ENCODE results near the gene SOWAHA. TPM values are rescaled to one million over a fixed set of nuclear protein-coding genes. Genes with fewer than 3 reads are reported as not detected.
"Not testable (repeated sequence)": the region's sequence is repeated elsewhere in the genome, so short reads cannot be mapped to it uniquely, and the experiment has no call there.

SOWAHA gene
- total RNA-seq, 2 experiments from 2014 or later, result not detected

GRCh38 chr5:132782101-132782500 is 31.0 kb upstream of the SOWAHA start:
- peaks cover 2% of the 10 kb centered on the region for H3K36me3 Mint-ChIP-seq
- H3K9me3 Mint-ChIP-seq, result no peaks in the 10 kb centered on the region
- peaks cover 39% of the 10 kb centered on the region for H3K4me1 Mint-ChIP-seq
- H3K27ac Mint-ChIP-seq, result no peak overlapping the region
- peaks cover 45% of the 10 kb centered on the region for H3K27me3 Mint-ChIP-seq
- POLR2A ChIA-PET, result interaction anchor here (0.6 kb wide), 1 partner anchor 9 kb away, joined by 3 read pairs; no protein-coding TSS in a partner anchor
- H3K4me3 Mint-ChIP-seq, result no peak overlapping the region
- ATAC-seq (ENCODE audit: low read depth) (no peak), DNase-seq (no peak)

- no peaks in the 10 kb centered on the region for H3K9me3 Mint-ChIP-seq
Measured at GRCh38 chr5:132785365-132785764, 27.7 kb upstream of the SOWAHA start.

DNA sequence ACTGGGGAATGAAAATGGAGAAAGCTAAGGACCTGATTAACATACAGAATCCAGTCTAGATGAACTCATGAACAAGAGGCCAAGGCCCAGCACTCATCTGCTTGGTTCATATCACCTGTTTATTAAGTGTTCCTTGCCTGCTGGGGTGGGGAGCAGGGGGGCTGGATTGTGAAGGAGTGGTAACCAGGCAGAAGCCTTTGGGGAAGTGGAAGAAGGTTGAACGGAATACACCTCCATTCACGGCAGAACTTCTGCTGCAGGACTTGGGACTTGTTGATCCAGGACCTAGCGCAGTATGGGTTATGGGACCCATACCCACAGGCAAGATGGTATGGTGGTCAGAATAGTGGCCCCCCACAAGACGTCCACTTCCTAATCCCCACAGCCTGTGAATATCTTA is 27.2 kb upstream of the SOWAHA start:
- H3K4me3 Mint-ChIP-seq, result no peak overlapping the region
- peaks cover 40% of the 10 kb centered on the region for H3K27me3 Mint-ChIP-seq
- no peaks in the 10 kb centered on the region for H3K36me3 Mint-ChIP-seq
- POLR2A ChIA-PET, result no interaction called here
- no peak overlapping the region for H3K27ac Mint-ChIP-seq
- no peaks in the 10 kb centered on the region for H3K9me3 Mint-ChIP-seq
- peaks cover 17% of the 10 kb centered on the region for H3K4me1 Mint-ChIP-seq
- no peak for ATAC-seq (ENCODE audit: low read depth)
- DNase-seq, result no peak

More at GRCh38 chr5:132785365-132785764, 27.7 kb upstream of the SOWAHA start:
- DNase-seq (no peak), ATAC-seq (ENCODE audit: low read depth) (no peak)
- POLR2A ChIA-PET, result no interaction called here
- H3K36me3 Mint-ChIP-seq, result no peaks in the 10 kb centered on the region
- H3K4me3 Mint-ChIP-seq, result no peak overlapping the region
- H3K27ac Mint-ChIP-seq, result no peak overlapping the region
- H3K4me1 Mint-ChIP-seq, result peaks cover 20% of the 10 kb centered on the region
- H3K27me3 Mint-ChIP-seq, result peaks cover 38% of the 10 kb centered on the region

DNA sequence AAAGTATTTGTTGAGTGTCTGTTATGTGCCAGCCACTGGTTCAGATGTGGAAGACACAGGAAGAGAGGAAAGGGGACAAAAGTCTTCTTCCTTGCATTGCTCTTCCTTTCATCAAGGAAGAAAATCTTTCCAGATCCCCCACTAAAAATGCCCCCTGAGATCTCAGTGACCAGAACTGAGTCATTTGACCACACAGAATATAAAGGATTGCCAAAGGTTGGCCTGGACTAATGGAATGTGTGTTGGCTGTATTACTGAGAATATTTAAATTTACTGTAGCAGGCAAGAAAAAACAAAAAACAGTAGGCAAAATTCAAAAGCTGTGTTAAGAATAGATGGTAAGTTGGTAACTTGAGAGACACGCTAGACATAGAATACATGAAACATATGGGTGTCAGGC is 26.0 kb upstream of the SOWAHA start:
- no peak for ATAC-seq (ENCODE audit: low read depth)
- Mint-ChIP-seq H3K27me3 (peaks cover 28% of the 10 kb centered on the region), H3K9me3 (no peaks in the 10 kb centered on the region)

GRCh38 chr5:132788508-132788907 is 24.6 kb upstream of the SOWAHA start:
- H3K27ac Mint-ChIP-seq, result no peak overlapping the region
- ATAC-seq (ENCODE audit: low read depth), result no peak
- POLR2A ChIA-PET, result no interaction called here

More for the DNA sequence above, 26.0 kb upstream of the SOWAHA start:
- no peak for DNase-seq
- peaks cover 6% of the 10 kb centered on the region for H3K4me1 Mint-ChIP-seq
- POLR2A ChIA-PET, result interaction anchor here (0.8 kb wide), 1 partner anchor 10 kb away, joined by 3 read pairs; the partner anchor contains the start of gene SEPTIN8
- H3K36me3 Mint-ChIP-seq, result no peaks in the 10 kb centered on the region
- H3K4me3 Mint-ChIP-seq, result no peak overlapping the region
- no peak overlapping the region for H3K27ac Mint-ChIP-seq

DNA sequence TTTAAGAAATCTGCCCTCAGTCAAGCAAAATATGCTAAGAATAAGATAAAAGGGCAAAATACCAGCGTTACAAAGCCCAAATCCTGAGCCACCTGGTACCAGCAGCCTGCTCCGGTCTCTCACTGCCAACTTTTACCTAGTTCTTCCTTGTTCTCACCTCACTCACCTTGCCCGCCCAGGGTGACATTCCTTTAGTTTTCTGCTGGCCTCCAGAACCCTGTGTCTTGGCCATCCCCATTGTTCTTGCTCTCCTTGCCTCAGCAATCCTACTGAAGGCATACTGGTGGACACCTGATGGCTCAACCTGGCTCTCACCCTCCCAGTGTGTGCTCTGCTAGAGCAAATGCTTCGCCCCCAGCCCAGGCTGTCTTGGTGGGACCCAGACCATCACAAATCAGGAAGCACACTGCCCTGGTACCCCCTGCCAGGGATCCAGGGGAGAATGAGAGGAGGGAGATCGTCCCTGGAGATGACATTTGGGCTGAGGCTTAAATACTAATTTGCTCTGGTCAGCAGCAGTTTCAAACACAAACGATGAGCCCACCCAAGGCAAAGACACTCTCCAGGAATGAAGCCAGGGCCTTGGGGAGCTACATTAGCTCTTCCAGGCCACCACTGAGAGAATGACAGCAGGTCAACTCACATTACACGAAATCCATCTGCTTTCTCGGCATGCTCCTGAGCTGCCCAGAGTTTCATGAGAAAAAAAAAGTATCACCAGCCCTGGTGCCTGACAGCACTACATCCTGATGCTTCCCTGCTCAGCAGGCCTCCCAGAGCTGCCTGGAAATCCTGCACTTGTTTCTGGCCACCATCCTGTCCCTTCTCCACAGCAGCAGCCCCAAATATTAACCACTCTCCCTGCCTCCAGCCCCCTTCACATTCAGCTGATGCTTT is 23.9 kb upstream of the SOWAHA start:
- H3K27ac Mint-ChIP-seq, result no peak overlapping the region
- peaks cover 5% of the 10 kb centered on the region for H3K4me1 Mint-ChIP-seq

More at GRCh38 chr5:132788508-132788907, 24.6 kb upstream of the SOWAHA start:
- Mint-ChIP-seq H3K36me3 (no peaks in the 10 kb centered on the region), H3K4me1 (peaks cover 5% of the 10 kb centered on the region), H3K4me3 (no peak overlapping the region), H3K9me3 (no peaks in the 10 kb centered on the region), H3K27me3 (peaks cover 24% of the 10 kb centered on the region)
- no peak for DNase-seq

DNA sequence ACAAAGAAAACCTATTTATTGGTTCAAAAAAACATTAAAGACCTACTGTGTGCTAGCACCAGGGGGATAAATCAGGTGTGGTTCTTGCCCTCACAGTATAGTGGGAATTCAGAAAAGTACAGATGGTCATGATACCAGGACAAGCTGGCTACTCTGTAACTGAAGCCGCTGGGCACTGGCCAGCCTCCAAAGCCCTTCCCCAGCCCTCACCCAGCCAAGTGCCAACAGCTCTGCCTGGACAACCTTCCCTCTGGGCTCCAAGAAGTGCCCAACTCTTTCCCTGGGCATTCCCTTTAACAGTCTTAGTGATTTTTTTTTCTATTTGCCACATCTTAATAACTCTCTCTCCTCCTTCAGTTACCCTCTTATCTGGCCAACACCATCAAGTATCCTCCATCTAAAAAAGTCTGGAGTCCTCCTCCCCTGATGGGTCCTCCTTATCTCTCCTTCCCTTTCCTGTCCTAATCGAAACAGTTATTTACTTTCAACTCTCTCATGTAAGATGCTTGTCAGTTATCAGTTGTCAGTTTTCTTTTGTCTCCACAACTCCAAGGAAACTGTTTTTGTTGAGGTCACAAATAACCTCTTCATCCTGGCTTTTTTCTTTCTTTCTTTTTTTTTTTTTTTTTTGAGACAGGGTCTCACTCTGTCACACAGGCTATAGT is 22.8 kb upstream of the SOWAHA start:
- peaks cover 18% of the 10 kb centered on the region for H3K27me3 Mint-ChIP-seq
- H3K36me3 Mint-ChIP-seq, result no peaks in the 10 kb centered on the region
- peak overlapping the region; percentile 52 for H3K27ac Mint-ChIP-seq
- DNase-seq, result no peak
- no peaks in the 10 kb centered on the region for H3K9me3 Mint-ChIP-seq
- POLR2A ChIA-PET, result interaction anchor here (1.0 kb wide), 1 partner anchor 8 kb away, joined by 3 read pairs; no protein-coding TSS in a partner anchor
- peaks cover 5% of the 10 kb centered on the region for H3K4me1 Mint-ChIP-seq
- no peak overlapping the region for H3K4me3 Mint-ChIP-seq
- no peak for ATAC-seq (ENCODE audit: low read depth)

More for the DNA sequence above, 23.9 kb upstream of the SOWAHA start:
- Mint-ChIP-seq H3K4me3 (no peak overlapping the region), H3K27me3 (peaks cover 23% of the 10 kb centered on the region), H3K9me3 (no peaks in the 10 kb centered on the region), H3K36me3 (no peaks in the 10 kb centered on the region)
- DNase-seq (no peak), ATAC-seq (ENCODE audit: low read depth) (no peak)
- POLR2A ChIA-PET, result no interaction called here

DNA sequence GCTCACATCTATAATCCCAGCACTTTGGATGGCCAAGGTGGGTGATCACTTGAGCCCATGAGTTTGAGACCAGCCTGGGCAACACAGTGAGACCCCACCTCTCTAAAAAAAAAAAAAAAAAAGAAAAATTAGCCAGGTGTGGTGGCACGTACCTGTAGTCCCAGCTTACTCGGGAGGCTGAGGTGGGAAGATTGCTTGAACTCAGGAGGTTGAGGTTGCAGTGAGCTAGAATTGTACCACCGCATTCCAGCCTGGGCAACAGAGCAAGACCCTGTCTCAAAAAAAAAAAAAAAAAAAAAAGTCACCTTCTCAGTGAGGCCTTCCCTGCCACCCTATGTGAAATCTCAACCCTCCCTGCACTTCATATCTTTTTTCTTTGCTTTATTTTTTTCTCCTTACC is 22.1 kb upstream of the SOWAHA start:
- Mint-ChIP-seq H3K36me3 (no peaks in the 10 kb centered on the region), H3K27me3 (peaks cover 19% of the 10 kb centered on the region), H3K4me1 (peaks cover 5% of the 10 kb centered on the region), H3K4me3 (no peak overlapping the region), H3K27ac (no peak overlapping the region), H3K9me3 (no peaks in the 10 kb centered on the region)
- POLR2A ChIA-PET, result interaction anchor here (1.0 kb wide), 1 partner anchor 9 kb away, joined by 3 read pairs; no protein-coding TSS in a partner anchor
- ATAC-seq (ENCODE audit: low read depth) (no peak), DNase-seq (no peak)

GRCh38 chr5:132797651-132798050 is 15.5 kb upstream of the SOWAHA start:
- Mint-ChIP-seq H3K4me3 (no peak overlapping the region), H3K9me3 (no peaks in the 10 kb centered on the region), H3K27me3 (peaks cover 39% of the 10 kb centered on the region), H3K27ac (no peak overlapping the region), H3K4me1 (peaks cover 9% of the 10 kb centered on the region), H3K36me3 (no peaks in the 10 kb centered on the region)
- DNase-seq, result no peak
- POLR2A ChIA-PET, result no interaction called here
- ATAC-seq (ENCODE audit: low read depth), result no peak

DNA sequence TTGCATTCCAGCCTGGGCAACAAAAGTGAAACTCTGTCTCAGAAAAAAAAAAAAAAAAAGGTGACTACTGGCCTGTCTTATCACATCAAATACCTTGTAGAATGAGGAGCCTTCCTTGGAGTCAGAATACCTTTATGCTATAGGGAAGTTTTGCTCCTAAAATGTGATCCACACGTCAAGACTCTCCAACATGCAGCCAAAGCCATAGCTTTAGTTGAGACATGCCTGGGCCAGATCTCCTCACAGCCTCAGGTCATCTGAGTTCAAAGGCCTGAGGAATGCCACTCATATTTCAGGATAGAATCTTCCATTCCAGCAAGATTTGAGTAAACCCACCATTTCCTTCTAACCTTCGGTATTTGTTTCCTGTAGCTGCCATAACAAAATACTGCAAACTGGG is 13.7 kb upstream of the SOWAHA start:
- H3K27me3 Mint-ChIP-seq, result peaks cover 53% of the 10 kb centered on the region
- H3K36me3 Mint-ChIP-seq, result no peaks in the 10 kb centered on the region
- no peaks in the 10 kb centered on the region for H3K9me3 Mint-ChIP-seq
- H3K27ac Mint-ChIP-seq, result no peak overlapping the region
- H3K4me3 Mint-ChIP-seq, result no peak overlapping the region
- peaks cover 7% of the 10 kb centered on the region for H3K4me1 Mint-ChIP-seq
- ATAC-seq (ENCODE audit: low read depth) (no peak), DNase-seq (no peak)
- POLR2A ChIA-PET, result no interaction called here

DNA sequence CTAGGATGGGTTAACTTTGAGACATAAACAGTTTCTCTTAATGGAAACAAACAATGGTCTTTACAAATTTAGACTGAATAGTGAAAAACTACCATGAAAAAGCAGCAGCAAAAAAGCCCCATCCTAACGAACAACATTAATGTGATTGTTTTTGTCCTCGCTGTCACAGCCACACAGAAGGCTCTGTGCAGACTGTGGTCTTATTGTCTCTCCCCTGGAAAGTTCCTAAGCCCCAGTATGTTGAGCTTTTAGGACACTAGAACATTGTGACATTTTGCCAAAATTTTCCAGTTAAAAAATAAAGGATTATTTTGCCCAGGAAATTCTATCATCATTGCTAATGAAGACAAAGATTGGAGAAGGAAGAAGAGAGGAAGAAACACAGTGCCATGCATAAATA is 12.6 kb upstream of the SOWAHA start:
- peaks cover 55% of the 10 kb centered on the region for H3K27me3 Mint-ChIP-seq

GRCh38 chr5:132802044-132802684 is 10.9 kb upstream of the SOWAHA start:
- H3K4me3 Mint-ChIP-seq, result no peak overlapping the region
- no peaks in the 10 kb centered on the region for H3K36me3 Mint-ChIP-seq
- H3K9me3 Mint-ChIP-seq, result no peaks in the 10 kb centered on the region
- ATAC-seq (ENCODE audit: low read depth), result peak; percentile 33
- POLR2A ChIA-PET, result no interaction called here
- peaks cover 9% of the 10 kb centered on the region for H3K4me1 Mint-ChIP-seq
- H3K27ac Mint-ChIP-seq, result no peak overlapping the region
- peak; percentile 11 for DNase-seq
- peaks cover 51% of the 10 kb centered on the region for H3K27me3 Mint-ChIP-seq

More for the DNA sequence above, 12.6 kb upstream of the SOWAHA start:
- Mint-ChIP-seq H3K36me3 (no peaks in the 10 kb centered on the region), H3K4me3 (no peak overlapping the region), H3K27ac (no peak overlapping the region), H3K9me3 (no peaks in the 10 kb centered on the region), H3K4me1 (peaks cover 7% of the 10 kb centered on the region)
- ATAC-seq (ENCODE audit: low read depth), result no peak
- no peak for DNase-seq
- POLR2A ChIA-PET, result no interaction called here

GRCh38 chr5:132802685-132803066 is 10.4 kb upstream of the SOWAHA start:
- H3K4me3 Mint-ChIP-seq; POLR2A ChIA-PET; H3K27ac Mint-ChIP-seq; H3K36me3 Mint-ChIP-seq; H3K9me3 Mint-ChIP-seq; DNase-seq; ATAC-seq (ENCODE audit: low read depth): not testable (repeated sequence)
- H3K4me1 Mint-ChIP-seq, result peaks cover 12% of the 10 kb centered on the region
- peaks cover 53% of the 10 kb centered on the region for H3K27me3 Mint-ChIP-seq

Measured in activated naive CD8-positive, alpha-beta T cell treated with anti-CD3 and anti-CD28 coated beads, Interleukin-2, amount 10 ng/mL, durations not matched to agents 7 days and 5 days (primary cell).